ELF-1 (cell line): ENCODE results near the gene NPAS3.
A peak's percentile ranks its signal among the peaks of the same experiment; 100 is the strongest.

Experiments
- DNase-seq: peaks from one replicate; pipeline ENCODE4 v3.0.0-alpha.2; 2016; ENCODE audit warnings: low read depth, low spot score

NPAS3 gene

DNA sequence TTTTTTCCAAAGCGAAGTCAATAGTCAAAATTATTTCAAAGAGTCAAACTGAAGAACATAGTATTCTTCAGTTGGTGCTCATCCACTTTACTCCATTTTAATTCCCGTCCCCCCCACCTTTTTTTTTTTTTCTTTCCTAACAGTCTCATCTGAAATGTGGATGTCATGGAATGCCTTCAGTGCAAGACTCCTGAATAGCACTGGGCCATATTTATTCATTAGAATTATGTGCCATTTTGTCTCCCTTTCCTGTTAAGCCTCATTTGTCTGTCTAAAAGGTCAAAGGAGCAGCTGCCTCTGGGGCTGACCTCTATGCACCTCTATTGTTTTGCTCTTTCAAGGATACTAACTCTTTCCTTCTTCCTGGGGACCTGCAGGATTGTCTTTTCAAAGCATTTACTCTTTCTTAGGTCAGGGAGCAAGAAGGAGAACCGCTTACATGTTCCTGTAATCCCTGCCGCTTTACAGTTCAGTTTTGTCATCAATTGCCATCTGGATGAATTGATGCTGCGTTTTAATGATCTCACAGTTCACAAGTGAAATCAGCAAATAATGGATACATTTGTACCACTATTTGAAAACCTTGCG is 310.6 kb downstream of the NPAS3 start:
- DNase-seq: peak; percentile 2

DNA sequence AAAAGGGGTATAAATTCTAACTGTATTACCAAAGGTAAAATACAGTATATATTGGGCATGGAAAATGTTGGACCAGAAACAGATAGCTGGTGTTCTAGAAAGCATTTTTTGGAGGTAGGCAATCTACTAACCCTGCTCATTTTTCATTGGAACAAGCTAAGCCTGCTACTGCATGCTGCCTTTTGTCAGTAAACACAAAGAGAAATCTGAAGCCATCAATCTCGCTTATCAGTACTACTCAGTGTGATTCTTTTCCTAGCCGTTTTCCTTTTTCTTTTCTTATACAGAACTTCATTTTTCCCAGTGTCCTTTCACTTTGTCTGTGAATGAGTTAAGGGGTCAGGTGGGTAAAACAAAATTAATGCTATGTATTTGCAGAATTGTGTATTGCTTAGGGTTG is 312.3 kb downstream of the NPAS3 start:
- DNase-seq: no peak

DNA sequence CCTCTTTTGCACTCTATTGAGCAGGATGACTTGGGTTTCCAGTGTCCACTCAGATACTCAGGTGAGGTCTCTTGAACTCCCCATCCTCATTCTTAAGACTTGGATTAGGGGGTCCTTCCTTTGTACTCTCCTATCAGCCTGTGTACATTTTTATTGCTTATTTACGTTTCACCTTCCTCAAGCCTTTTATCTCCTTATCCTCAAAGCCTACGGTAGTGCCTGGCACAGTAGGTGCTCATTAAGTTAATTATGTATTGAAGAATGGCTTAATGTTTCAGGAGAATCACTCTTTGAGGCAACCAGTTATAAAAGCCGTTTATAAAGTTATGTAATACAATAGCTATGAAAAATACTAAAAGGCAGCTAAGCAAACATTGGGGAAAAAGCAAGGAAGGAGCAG is 315.7 kb downstream of the NPAS3 start:
- DNase-seq: no peak

DNA sequence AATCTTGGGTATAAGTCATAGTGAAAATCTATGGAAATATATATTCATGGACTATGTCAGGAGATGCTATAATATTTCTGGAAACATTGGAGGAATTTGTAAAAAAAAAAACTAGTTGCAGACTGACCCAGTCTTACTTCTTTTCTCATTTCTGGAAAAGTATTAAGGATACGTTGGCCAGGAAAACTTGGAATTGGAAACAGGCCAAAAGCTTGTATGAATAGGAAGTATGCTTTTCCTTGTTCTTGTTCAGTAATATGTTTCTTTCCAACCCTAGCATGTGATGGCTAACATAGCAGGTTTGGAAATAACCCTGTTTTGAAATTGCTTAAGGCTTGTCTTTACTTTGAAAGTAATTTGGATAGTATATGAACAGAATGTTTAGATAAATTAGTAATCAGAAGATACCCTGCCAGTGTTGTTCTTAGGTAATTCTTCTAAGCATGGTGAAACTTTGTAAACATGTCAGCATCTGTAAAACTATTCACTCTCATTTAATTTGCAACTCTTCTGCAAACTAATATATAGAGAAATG is 316.2 kb downstream of the NPAS3 start:
- no peak for DNase-seq

DNA sequence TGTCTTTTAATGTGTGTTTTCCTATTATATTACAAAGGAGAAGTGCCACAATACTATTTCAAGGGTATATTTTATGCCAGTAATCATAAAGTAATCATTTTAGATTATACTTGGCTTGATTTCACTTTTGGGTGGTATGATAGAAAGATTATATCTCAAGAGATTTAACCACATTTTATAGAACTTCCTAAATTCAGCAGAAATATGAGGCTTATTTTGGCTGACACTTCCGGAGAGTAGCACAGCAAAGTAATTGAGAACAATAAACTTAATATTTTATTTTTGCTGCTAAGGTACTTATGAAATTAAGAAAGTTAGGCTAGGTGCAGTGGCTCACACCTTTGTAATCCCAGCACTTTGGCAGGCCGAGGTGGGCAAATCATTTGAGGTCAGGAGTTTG is 319.1 kb downstream of the NPAS3 start:
- no peak for DNase-seq

DNA sequence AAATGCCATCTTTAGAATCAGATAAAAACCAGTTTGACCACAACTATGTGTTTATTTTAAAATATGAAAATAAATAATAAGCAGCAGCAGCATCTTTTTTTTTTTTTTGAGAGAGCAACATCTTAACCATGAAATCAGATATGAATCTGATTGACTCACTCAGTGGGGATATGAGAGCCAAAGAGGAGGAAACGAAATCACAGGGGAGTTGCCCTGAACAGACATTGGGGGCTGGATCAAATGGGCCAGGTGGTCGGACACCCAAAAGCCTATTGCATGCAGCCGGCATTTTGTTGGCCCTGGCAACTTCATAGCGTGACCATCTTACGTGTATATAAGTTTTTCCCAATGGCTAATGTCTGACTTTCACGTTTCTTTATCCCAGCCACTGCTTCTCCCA is 321.1 kb downstream of the NPAS3 start:
- no peak for DNase-seq

DNA sequence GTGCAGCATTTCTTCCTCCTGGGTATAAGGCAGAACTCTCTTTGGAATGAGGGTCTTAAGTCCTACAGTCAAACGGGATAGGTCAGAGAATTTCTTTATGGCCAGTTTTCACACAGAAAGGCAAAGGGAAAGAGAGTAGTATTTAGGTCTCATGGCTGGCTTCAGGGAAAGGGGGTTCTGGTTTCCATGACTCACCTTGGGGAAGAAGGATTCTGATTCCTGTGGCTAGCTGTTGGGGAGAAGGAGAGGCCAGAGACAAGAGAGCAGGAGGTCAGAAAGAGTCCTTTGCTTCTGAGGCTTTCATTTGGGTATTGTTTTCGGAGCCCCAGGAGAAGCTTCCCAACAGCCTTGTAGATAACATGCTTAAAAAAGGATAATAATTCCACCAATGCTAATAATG is 332.5 kb downstream of the NPAS3 start:
- DNase-seq: no peak

DNA sequence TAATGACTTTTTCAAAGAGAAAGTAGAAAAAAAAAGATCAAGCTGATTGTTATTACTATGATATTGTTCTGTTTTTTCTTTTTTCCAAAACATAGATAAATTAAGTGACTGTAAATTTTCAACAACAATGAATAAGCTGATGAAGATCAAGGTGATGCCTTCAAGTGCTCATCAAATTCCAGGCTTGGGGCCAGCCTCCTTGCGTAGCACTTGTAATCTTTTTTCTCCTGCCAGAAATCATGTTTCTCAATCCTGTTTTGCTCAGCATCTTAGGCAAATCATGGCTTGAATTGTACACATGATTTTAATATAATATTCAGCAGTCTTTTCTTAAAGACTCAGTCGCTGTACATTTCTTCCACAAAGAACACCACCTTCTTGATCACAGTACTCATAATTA is 333.2 kb downstream of the NPAS3 start:
- DNase-seq: no peak

DNA sequence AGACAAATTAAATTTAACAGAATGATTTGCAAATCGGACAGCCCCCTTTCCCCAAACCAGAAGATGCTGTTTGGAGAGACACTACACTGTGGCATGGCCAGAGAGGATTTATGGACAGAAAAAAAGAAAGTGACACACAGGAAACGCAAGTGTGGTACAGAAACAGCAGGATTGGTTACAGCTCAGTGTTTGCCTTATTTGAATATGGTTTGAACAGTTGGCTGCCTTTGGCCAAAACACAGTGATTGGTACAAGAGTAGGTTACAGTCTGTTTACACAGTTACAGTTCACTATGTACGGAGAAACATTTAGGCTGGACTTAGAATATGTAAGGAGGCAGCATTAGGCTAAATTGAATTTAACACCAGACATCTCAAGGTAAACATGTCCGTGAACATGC is 335.3 kb downstream of the NPAS3 start:
- no peak for DNase-seq

DNA sequence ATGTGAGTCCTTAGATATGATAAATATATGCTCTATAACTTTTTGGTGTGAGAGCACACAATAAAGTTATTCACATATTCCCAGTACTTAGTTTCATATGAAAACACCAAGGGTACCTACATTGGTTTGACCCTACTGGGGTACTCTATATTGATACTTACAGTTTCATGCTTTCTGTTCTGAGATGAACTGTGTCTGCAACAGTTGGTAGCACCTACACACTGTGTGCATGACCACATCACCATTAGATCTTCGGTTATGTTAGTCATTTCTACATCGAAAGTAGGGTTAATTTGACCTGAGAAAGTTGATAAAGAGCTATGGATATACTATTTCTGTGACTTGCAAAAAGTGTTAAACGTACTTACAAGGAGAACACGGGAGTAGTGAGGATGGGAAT is 337.2 kb downstream of the NPAS3 start:
- DNase-seq: no peak

DNA sequence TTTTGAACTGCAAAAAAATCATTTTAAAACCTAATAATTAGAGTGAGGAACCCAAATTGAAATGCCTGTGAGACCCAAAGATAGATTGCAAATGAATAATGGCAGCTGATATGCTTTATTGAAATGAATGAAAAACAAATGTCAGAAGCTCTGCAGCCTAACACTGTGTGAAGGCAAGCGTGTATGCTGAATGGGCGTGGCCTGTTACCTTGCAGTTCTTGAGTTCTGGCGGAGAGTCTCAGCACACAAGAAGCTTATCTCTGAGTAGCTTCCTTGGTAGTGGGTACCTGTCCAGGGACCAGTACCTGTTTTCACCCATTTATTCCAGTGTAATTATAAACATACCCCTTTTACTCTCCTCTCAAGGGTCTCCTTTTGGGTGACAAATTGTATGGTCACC is 341.2 kb downstream of the NPAS3 start:
- DNase-seq: no peak

DNA sequence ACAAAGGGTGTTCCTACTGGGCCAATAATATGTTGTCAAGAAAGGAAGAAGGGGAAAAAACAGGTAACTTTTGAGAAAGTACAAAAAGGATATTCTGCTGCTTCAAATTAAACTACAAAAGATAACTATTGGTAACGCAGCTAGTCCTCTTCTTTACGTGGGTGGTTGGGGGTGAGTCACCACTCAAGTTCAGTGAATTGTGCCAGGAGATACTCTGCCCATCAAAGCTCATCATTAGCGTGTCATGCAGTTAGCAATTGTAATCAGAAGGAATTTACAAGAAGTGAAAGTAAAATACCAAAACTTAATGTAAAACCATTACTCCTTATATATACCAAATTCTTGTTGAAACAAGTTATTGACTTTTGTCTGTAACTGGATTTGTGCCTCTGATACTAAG is 342.0 kb downstream of the NPAS3 start:
- DNase-seq: no peak

DNA sequence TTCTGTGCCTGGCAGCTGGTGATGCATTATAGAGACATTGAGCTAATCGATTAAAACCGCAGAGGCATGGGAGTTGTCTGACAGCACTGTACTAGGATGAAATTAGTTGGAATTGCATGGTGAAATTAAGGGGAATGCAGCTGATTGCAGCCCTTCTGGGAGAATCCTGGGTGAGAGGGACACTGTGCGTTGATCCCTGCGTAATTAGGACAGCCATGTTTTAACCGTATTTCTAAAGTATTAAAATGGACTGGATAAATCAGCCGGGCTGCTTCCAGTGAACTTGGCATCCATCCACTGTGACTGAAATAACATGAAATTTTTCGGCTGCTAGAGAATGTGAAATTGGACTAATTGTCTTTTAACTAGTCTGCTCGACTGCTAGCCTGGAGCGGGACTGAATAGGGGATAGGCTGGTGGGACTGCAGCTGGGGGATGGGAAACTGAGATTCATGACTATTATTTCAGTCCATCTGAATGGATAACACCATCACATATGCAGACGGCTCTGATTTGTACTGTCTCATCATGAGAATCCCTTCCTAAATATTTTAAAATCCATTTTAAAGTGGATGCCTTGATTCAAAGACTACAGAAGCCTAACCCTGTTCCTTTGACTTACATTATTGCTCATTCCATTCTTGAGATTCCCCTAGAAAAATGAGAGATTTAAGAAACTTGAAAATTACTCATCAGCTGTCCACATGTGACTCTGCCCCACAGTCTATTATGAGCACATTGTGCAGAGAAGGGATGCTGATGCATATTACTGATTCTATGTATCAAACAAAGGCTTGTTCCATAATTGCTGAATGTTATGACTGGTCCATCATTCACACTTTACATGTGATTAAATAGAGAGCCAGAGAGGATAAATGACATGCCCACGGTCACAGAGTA is 343.9 kb downstream of the NPAS3 start:
- DNase-seq: no peak

DNA sequence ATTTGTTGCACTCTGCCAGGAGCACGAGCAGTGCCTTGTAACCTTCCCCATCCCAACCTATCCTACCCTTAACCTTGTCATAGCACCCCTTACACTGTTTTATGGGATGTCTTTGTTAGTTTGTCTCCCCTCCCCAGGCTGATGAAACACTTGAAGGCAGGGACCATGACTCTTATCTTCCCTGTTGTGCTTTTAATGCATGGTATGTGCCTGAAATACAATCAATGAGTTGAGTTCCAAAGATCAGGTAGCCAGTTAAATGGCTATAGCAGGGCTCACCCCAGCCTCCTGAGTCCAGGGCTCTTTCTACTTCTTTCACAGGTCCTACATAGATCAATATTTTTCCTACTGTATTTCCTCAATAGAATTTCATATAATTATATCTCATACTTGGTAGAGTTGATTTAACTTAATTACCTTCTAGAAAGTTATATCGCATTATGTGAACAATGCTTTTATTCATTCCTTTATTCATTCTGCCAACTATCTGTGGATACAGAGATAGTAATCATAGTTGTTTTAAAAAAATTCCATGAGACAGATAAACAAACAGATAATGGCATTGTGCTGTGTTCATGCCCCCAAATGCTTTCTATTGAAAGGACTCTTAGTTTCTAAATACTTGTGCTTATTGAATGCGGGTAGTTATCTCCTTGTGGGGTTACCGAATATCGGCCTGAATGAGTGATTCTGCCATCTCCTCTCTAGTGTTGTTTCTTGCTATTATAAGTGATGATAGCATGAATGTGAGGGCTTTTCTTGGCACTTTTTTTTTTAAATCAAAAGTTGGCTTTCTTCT is 347.4 kb downstream of the NPAS3 start:
- no peak for DNase-seq

DNA sequence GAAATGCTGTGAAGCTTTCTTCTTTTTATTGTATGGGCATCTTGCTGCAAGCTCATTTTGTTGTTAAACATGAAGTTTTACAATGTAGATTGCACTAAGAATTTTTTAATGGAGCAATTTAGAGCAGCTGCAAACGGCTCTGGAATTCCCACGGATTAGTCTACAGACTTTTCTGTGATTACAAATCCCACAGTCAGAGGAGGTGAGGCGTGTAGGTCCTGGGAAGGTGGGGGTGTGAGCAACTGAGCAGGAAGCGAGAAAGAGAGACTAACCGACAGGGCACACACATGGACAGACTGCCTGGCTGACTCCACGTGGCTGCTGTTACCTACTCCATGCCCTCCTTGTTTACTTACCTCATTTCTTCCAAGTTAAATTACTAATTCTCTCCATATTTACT is 348.5 kb downstream of the NPAS3 start:
- no peak for DNase-seq

DNA sequence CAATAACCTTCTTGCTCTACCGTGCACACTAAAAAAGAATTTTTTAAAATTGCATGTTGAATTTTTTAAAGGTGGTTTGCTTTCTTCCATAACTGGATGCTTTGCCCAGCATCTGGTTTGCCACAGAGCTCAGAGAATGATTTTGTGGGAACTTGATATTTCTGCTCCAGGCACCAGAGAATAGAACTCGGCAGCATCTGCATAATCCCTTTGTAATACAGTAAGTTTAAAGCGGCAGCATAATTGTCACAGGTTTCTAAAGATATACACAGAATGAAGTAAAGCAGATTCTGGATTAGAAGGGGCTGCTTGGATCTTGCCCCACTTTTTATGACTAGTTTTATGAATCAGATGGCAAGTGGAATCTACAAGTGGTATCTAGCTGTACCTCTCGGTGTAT is 352.0 kb downstream of the NPAS3 start:
- DNase-seq: no peak

DNA sequence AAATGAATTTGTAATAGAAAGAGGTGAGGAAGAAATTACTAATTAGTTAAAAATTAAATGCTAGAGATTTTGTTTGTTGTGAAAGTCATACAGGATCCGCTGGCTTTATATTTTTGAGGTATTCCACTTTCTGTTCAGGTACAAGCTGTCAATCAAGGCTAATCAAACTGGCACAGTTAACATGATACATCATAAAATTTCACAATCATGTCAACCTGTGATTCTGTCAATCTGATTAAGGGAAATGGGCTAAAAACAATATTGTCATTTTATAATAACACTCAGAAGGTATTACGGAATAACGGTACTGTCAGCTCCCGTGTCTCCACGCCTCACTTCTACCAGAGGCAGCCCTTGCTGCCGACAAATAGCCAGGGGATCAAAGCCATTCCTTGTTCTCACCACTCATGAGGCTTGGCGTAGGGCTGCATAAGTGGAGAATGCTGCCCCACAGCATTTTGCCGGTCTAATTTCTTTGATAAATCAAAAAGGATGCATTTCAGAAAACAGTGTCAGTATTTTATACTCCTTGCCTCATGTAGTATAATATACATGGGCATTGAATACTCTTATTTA is 352.9 kb downstream of the NPAS3 start:
- DNase-seq: no peak

DNA sequence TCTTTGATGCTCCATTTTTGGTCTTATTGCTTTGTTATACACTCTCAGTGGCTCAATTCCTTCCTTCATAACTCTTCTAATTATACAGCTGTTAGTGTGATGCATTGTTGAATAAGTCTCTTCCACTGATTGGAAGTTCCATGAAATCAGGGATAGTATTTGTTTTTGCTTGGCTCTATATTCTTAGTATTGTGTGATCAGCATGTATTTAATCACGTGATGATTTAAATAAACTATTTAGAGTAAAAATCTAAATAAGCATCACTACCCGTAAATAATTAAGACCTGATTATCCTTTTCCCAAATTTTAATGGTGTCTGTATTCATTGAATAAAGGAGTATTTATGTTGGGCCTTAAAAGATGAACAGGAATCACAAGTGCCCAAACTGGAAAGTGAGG is 355.7 kb downstream of the NPAS3 start:
- no peak for DNase-seq

DNA sequence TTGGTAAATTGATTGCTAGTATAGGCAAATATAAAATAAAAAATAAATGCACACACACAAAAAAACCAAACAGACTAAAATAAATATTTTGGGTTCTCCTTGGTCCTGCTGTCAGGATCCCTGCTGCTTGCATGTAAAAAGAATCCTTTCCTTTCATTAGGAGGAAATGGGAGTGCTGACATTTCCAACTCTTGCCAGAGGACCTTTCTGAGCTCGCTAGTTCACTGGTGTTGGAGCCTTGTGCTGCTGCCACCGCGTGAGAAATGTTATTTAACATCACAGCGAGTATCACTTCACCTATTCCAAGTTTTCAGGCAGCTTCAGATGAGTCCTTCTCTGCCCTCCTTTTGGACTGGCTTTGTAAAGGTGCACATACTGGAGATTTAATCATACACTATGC is 358.9 kb downstream of the NPAS3 start:
- DNase-seq: peak; percentile 12

DNA sequence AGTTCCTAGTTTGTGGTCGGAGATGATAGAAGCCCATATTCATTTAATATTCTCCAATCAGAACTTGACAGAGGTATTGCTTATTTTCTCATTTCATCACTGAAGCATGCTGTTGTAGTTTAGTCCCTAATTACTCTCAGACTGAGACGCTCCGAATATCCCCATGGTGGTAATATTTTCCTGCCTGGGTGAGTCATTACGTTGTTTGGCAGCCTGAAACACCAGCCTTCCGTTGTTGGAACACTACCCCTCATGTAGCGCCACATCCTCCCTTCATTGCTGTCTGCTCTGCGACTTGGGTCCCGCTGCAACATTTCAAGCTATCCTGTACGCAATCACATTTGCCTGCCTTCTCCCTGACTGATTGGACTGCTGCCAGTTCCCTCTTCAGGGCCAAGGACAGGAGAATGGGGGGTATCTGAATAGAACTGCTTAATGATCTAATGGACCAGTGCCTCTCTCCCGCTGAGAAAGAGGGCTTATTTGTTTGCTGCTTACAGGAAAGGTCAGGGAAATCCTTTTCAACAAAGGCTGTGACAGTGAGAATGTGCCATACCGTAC is 369.1 kb downstream of the NPAS3 start:
- no peak for DNase-seq

DNA sequence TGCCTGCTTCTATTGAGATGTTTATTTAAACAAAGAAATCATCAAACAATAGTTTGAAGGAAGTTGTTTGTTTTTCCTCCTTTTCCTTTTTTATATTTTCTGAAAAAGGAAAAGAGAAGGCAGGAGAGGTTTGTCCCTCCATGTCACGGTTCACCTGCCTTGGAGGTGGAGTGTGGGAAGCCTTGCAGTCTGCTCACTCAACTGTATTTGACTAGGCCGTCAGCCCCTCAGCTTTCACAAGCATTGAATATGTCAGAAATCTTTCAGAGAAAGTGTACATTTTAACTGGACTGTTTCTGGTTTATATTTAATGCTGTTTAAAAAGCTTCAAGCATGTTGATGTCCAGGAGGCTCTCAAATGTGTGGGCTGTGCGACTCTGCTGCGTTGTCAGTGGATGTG is 370.4 kb downstream of the NPAS3 start:
- no peak for DNase-seq

DNA sequence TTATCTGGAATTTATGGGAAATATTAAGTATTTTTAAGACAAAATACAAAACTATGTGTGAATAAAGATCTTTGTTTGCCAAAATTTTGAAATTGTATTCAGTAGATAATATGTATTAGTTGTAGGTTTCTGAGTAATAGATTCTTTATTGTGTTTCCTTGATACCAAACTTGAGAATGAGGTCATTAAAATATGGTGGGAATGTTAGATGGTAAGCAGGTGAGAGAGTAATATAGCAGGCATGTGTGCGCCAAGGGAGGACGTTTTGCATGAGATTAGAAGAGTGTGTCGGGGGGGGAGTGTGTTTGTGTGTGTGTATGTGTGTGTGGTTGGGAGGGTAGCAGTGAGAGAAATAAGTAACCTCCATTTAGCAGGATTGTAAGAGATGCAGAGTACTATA is 376.5 kb downstream of the NPAS3 start:
- DNase-seq: no peak
